PC-9 (cell line): ENCODE data around the gene ATP8B3.

ENCODE experiments used
- EZH2 ChIP-seq: fragments of 200-600 bp; sonication (generic); IDR thresholded peaks from 2 replicates; pipeline ENCODE4 v1.8.0; 2017; ENCODE audit warnings: antibody characterized with exemption, low read depth
- TF ChIP-seq, protein P1 (sequence below): fragments of 200-600 bp; sonication (generic); conservative IDR thresholded peaks from 2 replicates; pipeline ENCODE4 v1.6.1; 2017; ENCODE audit warnings: mixed run types, antibody characterized with exemption, mild to moderate bottlenecking, moderate library complexity

GRCh38 chr19:1857648-1858326 is 45.7 kb upstream of the ATP8B3 start:
- TF ChIP-seq, protein P1, sequence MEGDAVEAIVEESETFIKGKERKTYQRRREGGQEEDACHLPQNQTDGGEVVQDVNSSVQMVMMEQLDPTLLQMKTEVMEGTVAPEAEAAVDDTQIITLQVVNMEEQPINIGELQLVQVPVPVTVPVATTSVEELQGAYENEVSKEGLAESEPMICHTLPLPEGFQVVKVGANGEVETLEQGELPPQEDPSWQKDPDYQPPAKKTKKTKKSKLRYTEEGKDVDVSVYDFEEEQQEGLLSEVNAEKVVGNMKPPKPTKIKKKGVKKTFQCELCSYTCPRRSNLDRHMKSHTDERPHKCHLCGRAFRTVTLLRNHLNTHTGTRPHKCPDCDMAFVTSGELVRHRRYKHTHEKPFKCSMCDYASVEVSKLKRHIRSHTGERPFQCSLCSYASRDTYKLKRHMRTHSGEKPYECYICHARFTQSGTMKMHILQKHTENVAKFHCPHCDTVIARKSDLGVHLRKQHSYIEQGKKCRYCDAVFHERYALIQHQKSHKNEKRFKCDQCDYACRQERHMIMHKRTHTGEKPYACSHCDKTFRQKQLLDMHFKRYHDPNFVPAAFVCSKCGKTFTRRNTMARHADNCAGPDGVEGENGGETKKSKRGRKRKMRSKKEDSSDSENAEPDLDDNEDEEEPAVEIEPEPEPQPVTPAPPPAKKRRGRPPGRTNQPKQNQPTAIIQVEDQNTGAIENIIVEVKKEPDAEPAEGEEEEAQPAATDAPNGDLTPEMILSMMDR = no peak
- no peak for TF ChIP-seq EZH2
